GM18907 (cell line): Measurements from ENCODE around the gene TP53BP2.

Source experiments
- ATAC-seq: cut with Tn5 transposase; IDR thresholded peaks from one replicate; pipeline ENCODE4 v1.9.1; 2021; ENCODE audit warnings: mild to moderate bottlenecking, moderate library complexity; ENCODE audit not compliant: unreplicated experiment

TP53BP2 gene

GRCh38 chr1:223802032-223802431 is 43.7 kb downstream of the TP53BP2 start:
- no peak for ATAC-seq

- ATAC-seq, result no peak
These were observed 49.5 kb downstream of the TP53BP2 start for GRCh38 chr1:223796210-223796609.

GRCh38 chr1:223794136-223794880 is 51.4 kb downstream of the TP53BP2 start:
- ATAC-seq, result no peak

DNA sequence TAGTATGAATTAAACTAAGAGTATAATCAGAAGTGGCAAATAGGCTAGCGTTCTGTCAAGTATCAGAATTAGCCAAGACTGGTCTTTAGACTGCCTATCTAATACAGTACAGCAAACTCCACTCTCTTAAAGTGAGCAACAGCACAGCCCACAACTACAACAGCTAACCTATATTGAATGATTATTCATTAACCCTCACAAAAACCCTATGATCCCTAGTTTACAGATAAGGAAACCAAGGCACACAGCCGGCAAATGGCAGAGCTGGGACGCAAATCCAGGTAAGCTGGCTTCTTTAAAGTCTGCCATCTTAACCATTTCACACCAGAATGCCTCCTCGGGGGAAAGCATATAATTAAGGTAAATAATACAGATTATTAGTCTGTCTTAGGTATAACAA is 52.0 kb downstream of the TP53BP2 start:
- no peak for ATAC-seq

- ATAC-seq, result no peak
These were observed 53.7 kb downstream of the TP53BP2 start for GRCh38 chr1:223792046-223792445.

DNA sequence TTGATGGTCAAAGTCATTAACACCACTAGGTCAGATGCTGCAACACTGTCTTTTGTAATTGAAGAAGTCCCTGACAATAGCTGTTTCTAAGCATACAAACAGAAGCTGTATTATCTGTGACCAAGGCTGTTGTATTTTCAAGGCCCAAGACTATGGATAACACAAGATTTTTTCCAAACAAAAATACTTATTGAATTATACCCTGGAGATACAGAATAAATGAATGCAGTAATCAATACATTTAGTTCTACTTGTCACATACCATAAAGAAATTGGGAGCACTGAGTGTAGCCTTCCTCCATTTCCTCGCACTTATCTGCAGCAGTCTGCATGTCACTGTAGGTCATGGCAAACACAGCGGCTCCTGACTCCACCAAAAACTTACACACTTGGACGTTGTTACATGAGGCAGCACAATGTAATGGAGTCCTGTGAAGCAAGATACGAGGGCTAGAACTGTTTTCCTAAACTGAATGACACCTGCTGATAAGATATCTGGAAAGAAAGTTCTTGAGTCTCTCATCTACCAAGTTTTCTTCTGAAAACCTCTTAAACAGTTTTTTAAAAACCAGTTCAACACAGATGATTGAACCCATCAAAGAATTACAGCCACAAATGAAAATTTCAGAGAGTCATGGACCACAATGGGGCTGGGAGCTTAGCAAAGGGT is 56.9 kb downstream of the TP53BP2 start:
- ATAC-seq, result no peak

- no peak for ATAC-seq
These were observed 59.9 kb downstream of the TP53BP2 start for GRCh38 chr1:223785808-223786207.

GRCh38 chr1:223784541-223784940 is 61.2 kb downstream of the TP53BP2 start:
- ATAC-seq, result no peak

GRCh38 chr1:223783676-223784075 is 62.1 kb downstream of the TP53BP2 start:
- no peak for ATAC-seq

DNA sequence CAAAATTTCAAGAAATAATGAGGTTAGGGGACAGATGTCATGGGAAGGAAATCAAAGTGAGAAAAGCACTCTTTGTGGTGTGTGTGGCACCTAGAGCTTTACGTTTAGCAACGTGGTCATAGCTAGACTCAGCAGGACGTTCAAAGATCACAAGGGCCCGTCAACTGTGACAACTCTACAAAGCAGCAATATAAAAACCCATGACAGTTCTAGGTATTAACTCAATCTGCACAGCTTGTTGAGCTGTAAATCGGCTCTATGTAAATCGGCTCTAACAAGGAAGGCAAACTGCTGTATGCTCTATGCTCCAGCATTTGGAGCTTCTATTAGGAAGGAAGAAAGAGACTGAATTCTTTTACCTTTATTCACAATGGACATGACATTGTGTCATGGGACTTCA is 64.8 kb downstream of the TP53BP2 start:
- ATAC-seq, result no peak

DNA sequence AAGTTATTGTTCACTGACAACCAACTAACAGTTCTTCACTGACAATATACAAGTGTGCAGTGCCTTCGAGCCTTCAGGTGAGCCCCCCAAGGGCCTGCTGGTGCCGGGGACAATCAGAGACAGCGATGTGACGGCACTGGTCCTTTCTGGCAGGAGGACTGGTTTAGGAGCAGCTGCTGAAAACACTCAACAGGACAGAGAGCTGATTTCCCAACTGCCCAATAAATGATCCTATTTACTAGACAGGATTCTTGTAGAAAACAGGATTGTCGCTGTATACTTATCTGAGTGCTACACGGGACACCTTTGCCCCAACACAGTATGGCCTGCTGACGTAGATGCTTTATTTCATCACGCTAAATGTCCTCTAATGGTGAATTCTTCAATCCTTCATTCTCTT is 65.4 kb downstream of the TP53BP2 start:
- no peak for ATAC-seq

GRCh38 chr1:223776826-223777454 is 68.8 kb downstream of the TP53BP2 start:
- no peak for ATAC-seq

DNA sequence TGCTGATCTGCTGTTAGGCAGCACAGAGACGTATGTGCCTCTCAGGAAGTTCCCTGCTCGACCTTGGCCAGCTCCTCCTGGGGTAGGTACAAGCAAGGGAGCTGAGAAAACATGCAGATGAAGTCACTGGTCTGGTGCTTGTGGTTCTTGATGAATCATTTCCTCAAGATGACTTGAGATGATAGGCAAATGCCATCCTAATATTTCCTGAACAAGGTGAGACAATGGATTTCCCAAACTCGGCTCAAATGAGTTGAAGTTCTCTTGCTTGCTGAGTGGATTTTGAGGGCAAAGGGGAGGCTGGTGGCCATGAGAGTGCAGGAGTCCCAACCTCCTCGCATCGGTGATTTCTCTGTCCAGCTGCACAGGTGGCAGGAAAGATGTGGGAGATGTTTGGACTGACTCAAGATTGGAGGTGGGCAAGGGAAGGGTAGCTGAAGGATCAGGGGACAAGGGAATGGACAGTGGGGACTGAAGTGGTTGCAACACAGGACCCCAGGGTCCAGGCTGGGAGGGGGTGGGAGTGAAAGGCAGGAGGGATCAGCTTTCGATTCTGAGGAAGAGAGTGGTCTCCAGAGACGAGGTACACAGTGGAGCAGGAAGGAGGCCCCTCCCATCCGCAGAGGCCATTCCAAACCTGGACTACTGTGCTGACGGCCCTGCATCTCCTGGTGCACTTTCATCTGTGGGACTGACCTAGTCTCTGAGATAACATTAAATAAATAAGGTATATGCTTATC is 69.5 kb downstream of the TP53BP2 start:
- ATAC-seq, result no peak

DNA sequence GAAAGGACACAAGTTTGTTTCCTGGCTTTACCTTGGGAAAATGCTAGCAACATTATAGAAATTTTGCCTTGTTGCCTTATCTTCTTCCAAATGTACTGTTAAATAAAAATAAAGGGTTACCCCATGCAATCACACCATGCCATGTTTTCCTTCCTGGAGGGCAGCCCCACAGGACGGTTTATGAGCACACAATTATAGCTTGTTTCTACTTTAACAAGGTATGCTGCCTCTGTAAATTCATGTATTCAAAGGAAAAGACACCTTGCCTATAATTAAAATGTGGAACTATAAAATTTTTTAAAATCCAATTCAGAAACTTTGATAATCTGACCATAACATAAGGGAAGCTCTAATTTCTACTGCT is 70.1 kb downstream of the TP53BP2 start:
- ATAC-seq, result no peak

DNA sequence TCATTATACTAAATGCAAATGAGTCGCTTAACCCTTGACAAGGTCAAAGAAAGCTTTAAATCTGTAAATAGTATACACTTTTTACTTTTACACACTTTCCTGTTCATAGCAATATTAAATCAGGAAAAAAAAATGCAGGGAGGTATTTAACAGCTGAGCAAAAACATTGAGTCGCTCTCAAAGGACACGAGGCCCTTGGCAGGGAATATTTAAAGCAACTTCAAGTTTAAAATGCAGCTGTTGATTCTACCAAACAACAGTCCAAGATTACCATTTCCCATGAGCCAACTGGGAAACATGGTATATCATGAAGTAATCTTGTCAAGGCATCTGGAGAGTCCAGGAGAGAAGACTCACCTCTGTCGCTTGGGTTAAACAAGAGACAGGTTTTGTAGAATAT is 70.7 kb downstream of the TP53BP2 start:
- no peak for ATAC-seq

DNA sequence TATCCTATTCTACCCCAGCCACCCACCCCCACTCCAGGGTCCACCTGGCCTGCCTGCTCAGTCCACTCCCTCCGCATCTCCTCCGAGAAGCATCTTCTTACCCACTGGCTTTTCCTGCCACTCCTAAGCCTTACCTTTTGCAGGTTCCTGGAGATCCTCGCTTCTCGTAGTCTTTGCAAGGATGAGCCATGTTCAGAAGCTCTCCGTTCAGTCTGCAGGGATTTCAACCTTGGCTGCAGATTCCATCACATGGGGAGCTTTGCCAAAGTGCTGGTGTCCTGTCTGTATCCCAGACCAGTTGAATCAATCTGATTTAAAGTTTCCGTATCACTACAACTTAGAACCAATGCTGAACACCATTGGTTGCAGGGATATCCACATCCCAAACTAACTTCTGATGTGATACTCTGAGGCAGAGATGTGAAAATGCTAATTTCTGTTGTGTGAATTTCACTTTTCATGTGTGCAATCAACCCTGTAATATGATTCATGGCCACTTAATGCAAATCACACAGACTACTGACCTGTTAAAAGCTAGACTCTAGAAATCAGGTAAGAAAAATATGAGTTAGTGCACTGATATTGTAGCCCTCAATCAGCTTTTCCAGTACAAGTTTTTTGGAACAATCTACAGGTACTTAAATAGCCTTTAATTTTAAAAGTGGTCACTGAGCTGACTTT is 71.5 kb downstream of the TP53BP2 start:
- ATAC-seq, result no peak

DNA sequence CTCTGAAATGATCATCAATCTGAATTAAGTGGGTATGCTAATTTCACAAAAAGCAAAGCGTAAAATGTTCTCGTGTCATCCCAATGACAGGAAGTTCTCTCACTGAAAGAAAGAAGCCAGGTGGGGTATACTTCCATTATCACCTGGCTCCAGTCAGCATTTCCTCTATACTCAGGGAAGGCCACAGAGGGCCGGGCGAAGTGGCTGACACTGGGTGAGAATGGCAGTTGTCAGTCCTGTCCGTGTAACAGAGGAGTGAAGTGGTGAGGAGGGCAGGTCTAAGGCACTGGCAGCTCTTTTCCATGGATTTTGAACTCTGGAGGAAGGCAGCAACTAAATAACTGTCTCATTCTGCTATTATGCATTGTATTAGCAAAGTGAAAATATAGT is 73.0 kb downstream of the TP53BP2 start:
- ATAC-seq, result no peak

GRCh38 chr1:223771814-223772770 is 73.7 kb downstream of the TP53BP2 start:
- ATAC-seq, result no peak

- no peak for ATAC-seq
These were observed 74.3 kb downstream of the TP53BP2 start for GRCh38 chr1:223771469-223771813.
